ENCODE measurements around the gene ST7.

GRCh38 chr7:117025891-117026290 lies 72.6 kb downstream of the ST7 start:
- TF ChIP-seq, protein P1, sequence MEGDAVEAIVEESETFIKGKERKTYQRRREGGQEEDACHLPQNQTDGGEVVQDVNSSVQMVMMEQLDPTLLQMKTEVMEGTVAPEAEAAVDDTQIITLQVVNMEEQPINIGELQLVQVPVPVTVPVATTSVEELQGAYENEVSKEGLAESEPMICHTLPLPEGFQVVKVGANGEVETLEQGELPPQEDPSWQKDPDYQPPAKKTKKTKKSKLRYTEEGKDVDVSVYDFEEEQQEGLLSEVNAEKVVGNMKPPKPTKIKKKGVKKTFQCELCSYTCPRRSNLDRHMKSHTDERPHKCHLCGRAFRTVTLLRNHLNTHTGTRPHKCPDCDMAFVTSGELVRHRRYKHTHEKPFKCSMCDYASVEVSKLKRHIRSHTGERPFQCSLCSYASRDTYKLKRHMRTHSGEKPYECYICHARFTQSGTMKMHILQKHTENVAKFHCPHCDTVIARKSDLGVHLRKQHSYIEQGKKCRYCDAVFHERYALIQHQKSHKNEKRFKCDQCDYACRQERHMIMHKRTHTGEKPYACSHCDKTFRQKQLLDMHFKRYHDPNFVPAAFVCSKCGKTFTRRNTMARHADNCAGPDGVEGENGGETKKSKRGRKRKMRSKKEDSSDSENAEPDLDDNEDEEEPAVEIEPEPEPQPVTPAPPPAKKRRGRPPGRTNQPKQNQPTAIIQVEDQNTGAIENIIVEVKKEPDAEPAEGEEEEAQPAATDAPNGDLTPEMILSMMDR (IDR thresholded peaks at IDR 0.05; ENCODE audit: extremely low read depth in 1 of 2, insufficient read depth in 1 of 2, low read depth in 1 of 2, low read length in 2 of 2), result no peak
- TF ChIP-seq POLR2A (IDR thresholded peaks at IDR 0.05; ENCODE audit: low read depth, low read length) (no peak), POLR2AphosphoS5 (IDR thresholded peaks at IDR 0.05; ENCODE audit: insufficient read depth, low read depth, low read length) (no peak)

Data from endothelial cell of umbilical vein (primary cell).